Keratinocyte (primary cell): ENCODE results near the gene FGGY. TPM values are rescaled to one million over a fixed set of nuclear protein-coding genes. Genes with fewer than 3 reads are reported as not detected.

Source experiments
- DNase-seq: peaks from one replicate; pipeline ENCODE4 v3.0.0-alpha.2; 2011; ENCODE audit warnings: low read depth, missing footprints, low spot score
- FAIRE-seq: peaks from 2 replicates; lab custom pipeline; 2011; peaks lifted over from hg19 to GRCh38; lab: Jason Lieb, UNC
- H2AFZ ChIP-seq: 2 replicates; pipeline ENCODE4 v1.6.0; 2012; ENCODE audit warnings: low read length, control low read depth, inconsistent platforms; ENCODE audit not compliant: control insufficient read depth
- H3K27ac ChIP-seq: 2 replicates; pipeline ENCODE4 v1.5.1; 2011; ENCODE audit warnings: low read length; ENCODE audit not compliant: control insufficient read depth, insufficient read depth
- H3K27me3 ChIP-seq: 3 replicates; pipeline ENCODE4 v1.6.0; 2011; ENCODE audit warnings: low read length; ENCODE audit not compliant: control insufficient read depth, insufficient read depth; ENCODE audit errors: extremely low read depth
- H3K36me3 ChIP-seq, 2 experiments: 2 replicates in 1 of 2; 3 replicates in 1 of 2; pipeline ENCODE4 v1.5.1; 2011; ENCODE audit warnings: low read length in 2 of 2, mild to moderate bottlenecking in 1 of 2; ENCODE audit not compliant: control insufficient read depth in 2 of 2, insufficient read depth in 2 of 2; ENCODE audit errors: extremely low read depth in 1 of 2
- H3K4me1 ChIP-seq: 3 replicates; pipeline ENCODE4 v1.5.1; 2011; ENCODE audit warnings: low read length; ENCODE audit not compliant: control insufficient read depth, insufficient read depth; ENCODE audit errors: extremely low read depth
- H3K4me2 ChIP-seq: 3 replicates; pipeline ENCODE4 v1.6.0; 2011; ENCODE audit warnings: low read depth, low read length; ENCODE audit not compliant: control insufficient read depth, insufficient read depth; ENCODE audit errors: extremely low read depth
- H3K4me3 ChIP-seq, 3 experiments: fragments of 200-600 bp in 1 of 3; sonication (generic) in 1 of 3; 2 replicates in 2 of 3; 3 replicates in 1 of 3; pipeline ENCODE4 v1.5.1; 2011 to 2016; ENCODE audit warnings: low read length in 3 of 3, mild to moderate bottlenecking in 3 of 3, control low read depth in 2 of 3, inconsistent platforms in 1 of 3, low read depth in 1 of 3, mixed read lengths in 1 of 3, mixed run types in 1 of 3, moderate library complexity in 1 of 3; ENCODE audit not compliant: control insufficient read depth in 2 of 3, insufficient read depth in 2 of 3; ENCODE audit errors: extremely low read depth in 1 of 3
- H3K79me2 ChIP-seq: 2 replicates; pipeline ENCODE4 v1.6.0; 2012; ENCODE audit warnings: low read length; ENCODE audit not compliant: control insufficient read depth, insufficient read depth
- H3K9ac ChIP-seq: 3 replicates; pipeline ENCODE4 v1.6.0; 2011; ENCODE audit warnings: low read length; ENCODE audit not compliant: control insufficient read depth, insufficient read depth; ENCODE audit errors: extremely low read depth
- H3K9me1 ChIP-seq: 3 replicates; pipeline ENCODE4 v1.6.0; 2011; ENCODE audit warnings: low read length; ENCODE audit not compliant: control insufficient read depth, insufficient read depth; ENCODE audit errors: extremely low read depth
- H3K9me3 ChIP-seq: 2 replicates; pipeline ENCODE4 v1.5.1; 2012; ENCODE audit warnings: low read depth, low read length; ENCODE audit not compliant: control insufficient read depth
- H4K20me1 ChIP-seq: 3 replicates; pipeline ENCODE4 v1.6.0; 2011; ENCODE audit warnings: low read length; ENCODE audit not compliant: control insufficient read depth, insufficient read depth; ENCODE audit errors: extremely low read depth
- CTCF ChIP-seq, 3 experiments: IDR thresholded peaks in 1 of 3; conservative IDR thresholded peaks in 1 of 3; optimal IDR thresholded peaks in 1 of 3; 2 replicates in 2 of 3; 3 replicates in 1 of 3; pipeline versions ENCODE3 to v1.5.1; 2011; ENCODE audit warnings: low read length in 3 of 3, mild to moderate bottlenecking in 3 of 3, moderate library complexity in 2 of 3, control low read depth in 1 of 3, inconsistent platforms in 1 of 3; ENCODE audit not compliant: insufficient read depth in 2 of 3; ENCODE audit errors: extremely low read depth in 1 of 3
- EZH2 ChIP-seq: IDR thresholded peaks from one replicate; pipeline ENCODE4 v1.6.1; 2012; ENCODE audit warnings: inconsistent platforms, mild to moderate bottlenecking, low read length, moderate library complexity
- dilution Hi-C: fragments of 300-500 bp; cut with MboI; formaldehyde crosslinking; loops from one replicate; pipeline ENCODE4 v1.7.0; 2020; ENCODE audit warnings: low sequenced_read_pairs; ENCODE audit not compliant: extremely low pct_ligation_motif_present
- polyA plus RNA-seq, 5 experiments: library from polyadenylated mRNA; depleted of rRNA in 3 of 5; stranded (reverse) in 3 of 5; stranded (forward) in 1 of 5; unstranded in 1 of 5; fragments of >200 nt; gene quantifications; 1 replicate in 1 of 5; 2 replicates in 3 of 5; 3 replicates in 1 of 5; pipeline versions ENCODE4 v1.2.1 to v1.2.3, GENCODE V29; 2011 to 2012; ENCODE audit warnings: missing spikeins in 2 of 5, low read depth in 1 of 5, low replicate concordance in 1 of 5

Gene FGGY
- polyA plus RNA-seq, 1 donor (not counting 4 experiments of a cell fraction or from before 2014, with no cell fraction given), result 16.6 TPM

GRCh38 chr1:59757197-59757747, 460.4 kb downstream of the FGGY start:
- dilution Hi-C loops, result no loop called here
- no peaks in the 10 kb centered on the region for H3K79me2 ChIP-seq
- no peak for DNase-seq
- H3K9ac ChIP-seq, result no peak overlapping the region
- H3K4me1 ChIP-seq, result peaks cover 15% of the 10 kb centered on the region
- no peaks in the 10 kb centered on the region for H4K20me1 ChIP-seq
- H3K36me3 ChIP-seq, result no peaks in the 10 kb centered on the region
- H3K27me3 ChIP-seq, result no peaks in the 10 kb centered on the region
- H3K9me3 ChIP-seq, result no peaks in the 10 kb centered on the region
- TF ChIP-seq CTCF (optimal IDR thresholded peaks at IDR 0.05 in 1 of 3, IDR thresholded peaks at IDR 0.05 in 1 of 3, conservative IDR thresholded peaks at IDR 0.05 in 1 of 3; ENCODE audit: extremely low read depth in 1 of 3, insufficient read depth in 2 of 3, low read length in 3 of 3) (no peak), EZH2 (no peak)
- H3K27ac ChIP-seq, result no peak overlapping the region
- no peak for FAIRE-seq
- H3K9me1 ChIP-seq, result no peaks in the 10 kb centered on the region
- no peak overlapping the region for H3K4me3 ChIP-seq
- no peak overlapping the region for H2AFZ ChIP-seq
- no peak overlapping the region for H3K4me2 ChIP-seq

DNA sequence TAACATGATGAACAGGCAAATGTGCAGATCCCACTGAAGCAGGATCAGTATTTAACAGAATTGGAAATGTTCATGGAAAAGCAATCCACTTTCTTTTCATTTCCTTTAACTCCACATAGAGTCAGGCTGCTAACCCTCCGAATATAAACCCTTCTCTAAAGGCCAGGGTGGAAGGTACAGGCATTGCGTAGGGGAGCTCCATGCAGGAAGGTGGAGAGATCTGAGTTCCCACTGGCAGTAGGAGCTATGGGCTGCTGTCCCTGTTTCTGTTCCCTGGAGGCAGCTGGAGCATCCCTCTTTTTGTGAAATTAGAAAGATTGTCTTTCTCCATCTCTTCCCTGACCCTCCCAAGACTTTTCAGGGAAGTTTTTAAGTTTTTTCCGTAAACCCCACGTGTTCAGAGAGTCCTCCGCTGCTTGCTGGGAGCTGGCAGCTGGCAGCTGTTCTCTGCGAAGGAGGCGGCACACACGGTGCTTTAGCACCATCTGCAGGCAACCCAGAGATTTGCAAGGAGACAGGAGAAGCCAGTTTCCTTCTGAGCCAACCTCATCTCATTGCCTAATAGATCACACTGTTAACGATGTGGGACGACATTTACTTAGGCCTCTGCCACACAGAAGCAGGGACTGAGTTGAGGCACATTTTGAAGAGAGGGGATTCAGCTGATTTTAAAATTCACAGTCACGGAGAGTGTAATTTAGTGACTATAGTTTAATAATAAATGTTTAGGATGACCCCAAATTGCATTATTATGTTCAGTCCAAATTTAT, 462.4 kb downstream of the FGGY start:
- no peaks in the 10 kb centered on the region for H3K27me3 ChIP-seq
- H4K20me1 ChIP-seq, result no peaks in the 10 kb centered on the region
- peak overlapping the region; percentile 15 for H3K27ac ChIP-seq
- no peak for DNase-seq
- peak overlapping the region; percentile 49 for H3K4me2 ChIP-seq
- FAIRE-seq, result peak; percentile 94
- no peaks in the 10 kb centered on the region for H3K9me3 ChIP-seq
- H3K36me3 ChIP-seq, result no peaks in the 10 kb centered on the region
- no peak for TF ChIP-seq EZH2
- peak; percentile 91 to 95 (median 92) for TF ChIP-seq CTCF (optimal IDR thresholded peaks at IDR 0.05 in 1 of 3, IDR thresholded peaks at IDR 0.05 in 1 of 3, conservative IDR thresholded peaks at IDR 0.05 in 1 of 3; ENCODE audit: extremely low read depth in 1 of 3, insufficient read depth in 2 of 3, low read length in 3 of 3)
- dilution Hi-C loops, result no loop called here
- peaks cover 15% of the 10 kb centered on the region for H3K4me1 ChIP-seq
- peak overlapping the region; percentile 46 for H3K9ac ChIP-seq
- H3K79me2 ChIP-seq, result no peaks in the 10 kb centered on the region
- peak overlapping the region; percentile 78 for H2AFZ ChIP-seq
- H3K9me1 ChIP-seq, result no peaks in the 10 kb centered on the region
- peak overlapping the region in 1 of 3 experiments; percentile 29 for H3K4me3 ChIP-seq
